Measurements from ENCODE around the gene ZBTB32.

The ZBTB32 gene

GRCh38 chr19:35665157-35665556 lies 39.2 kb upstream of the ZBTB32 start:
- no peak for TF ChIP-seq CTCF (IDR thresholded peaks at IDR 0.05; ENCODE audit: low read depth, low read length, missing control alignments)
- H3K4me3 ChIP-seq (ENCODE audit: low read depth, low read length), result no peak overlapping the region
- no peak for DNase-seq (ENCODE audit: low read depth)
- in situ Hi-C loops (cut with HindIII; ENCODE audit: low sequenced_read_pairs), result no loop called here

GRCh38 chr19:35665604-35666003 lies 38.8 kb upstream of the ZBTB32 start:
- no peak for TF ChIP-seq CTCF (IDR thresholded peaks at IDR 0.05; ENCODE audit: low read depth, low read length, missing control alignments)
- no peak for DNase-seq (ENCODE audit: low read depth)
- in situ Hi-C loops (cut with HindIII; ENCODE audit: low sequenced_read_pairs), result no loop called here
- no peak overlapping the region for H3K4me3 ChIP-seq (ENCODE audit: low read depth, low read length)

GRCh38 chr19:35666251-35666913 lies 38.0 kb upstream of the ZBTB32 start, which contains the start of gene UPK1A:
UPK1A (plus strand) TSS chr19:35666517; CDS start chr19:35666813, 296 bp downstream.
- in situ Hi-C loops (cut with HindIII; ENCODE audit: low sequenced_read_pairs), result no loop called here
- H3K4me3 ChIP-seq (ENCODE audit: low read depth, low read length), result no peak within 1 kb of the TSS
- no peak for TF ChIP-seq CTCF (IDR thresholded peaks at IDR 0.05; ENCODE audit: low read depth, low read length, missing control alignments)
- no peak for DNase-seq (ENCODE audit: low read depth)

- in situ Hi-C loops (cut with HindIII; ENCODE audit: low sequenced_read_pairs), result no loop called here
- no peak for DNase-seq (ENCODE audit: low read depth)
- no peak for TF ChIP-seq CTCF (IDR thresholded peaks at IDR 0.05; ENCODE audit: low read depth, low read length, missing control alignments)
- H3K4me3 ChIP-seq (ENCODE audit: low read depth, low read length), result no peak overlapping the region
Measured at GRCh38 chr19:35669566-35669965, 34.8 kb upstream of the ZBTB32 start.

- no peak for TF ChIP-seq CTCF (IDR thresholded peaks at IDR 0.05; ENCODE audit: low read depth, low read length, missing control alignments)
- H3K4me3 ChIP-seq (ENCODE audit: low read depth, low read length), result no peak overlapping the region
- in situ Hi-C loops (cut with HindIII; ENCODE audit: low sequenced_read_pairs), result no loop called here
- no peak for DNase-seq (ENCODE audit: low read depth)
Measured at GRCh38 chr19:35669974-35670373, 34.4 kb upstream of the ZBTB32 start.

GRCh38 chr19:35670686-35671085 lies 33.7 kb upstream of the ZBTB32 start:
- in situ Hi-C loops (cut with HindIII; ENCODE audit: low sequenced_read_pairs), result no loop called here
- no peak for DNase-seq (ENCODE audit: low read depth)
- TF ChIP-seq CTCF (IDR thresholded peaks at IDR 0.05; ENCODE audit: low read depth, low read length, missing control alignments), result no peak
- no peak overlapping the region for H3K4me3 ChIP-seq (ENCODE audit: low read depth, low read length)
